H9 (cell line): ENCODE results near the gene TGFBI. TPM values are rescaled to one million over a fixed set of nuclear protein-coding genes. Genes with fewer than 3 reads are reported as not detected.

Source experiments
- DNase-seq: peaks from one replicate; pipeline ENCODE4 v3.0.0-alpha.2; 2017
- H2AFZ ChIP-seq: one replicate; pipeline ENCODE4 v1.6.1; 2013; ENCODE audit warnings: mild to moderate bottlenecking, low read length, control low read depth, moderate library complexity
- H2AK5ac ChIP-seq: 2 replicates; pipeline ENCODE4 v1.6.1; 2013; ENCODE audit warnings: low read length, control low read depth, mixed read lengths; ENCODE audit not compliant: insufficient read length
- H2BK120ac ChIP-seq: one replicate; pipeline ENCODE4 v1.6.1; 2013; ENCODE audit warnings: low read depth, mild to moderate bottlenecking, low read length, control low read depth, inconsistent platforms; ENCODE audit not compliant: poor library complexity, severe bottlenecking
- H2BK12ac ChIP-seq: 2 replicates; pipeline ENCODE4 v1.6.1; 2013; ENCODE audit warnings: low read length, control low read depth, mixed read lengths, low read depth; ENCODE audit not compliant: insufficient read length
- H2BK15ac ChIP-seq: 2 replicates; pipeline ENCODE4 v1.6.1; 2013; ENCODE audit warnings: low read depth, low read length, control low read depth
- H2BK20ac ChIP-seq: one replicate; pipeline ENCODE4 v1.6.1; 2013; ENCODE audit warnings: low read depth, mild to moderate bottlenecking, low read length, control low read depth, inconsistent platforms; ENCODE audit not compliant: poor library complexity, severe bottlenecking
- H2BK5ac ChIP-seq: 2 replicates; pipeline ENCODE4 v1.6.1; 2013; ENCODE audit warnings: low read length, control low read depth, mixed read lengths; ENCODE audit not compliant: insufficient read length
- H3K14ac ChIP-seq: 2 replicates; pipeline ENCODE4 v1.6.1; 2013; ENCODE audit warnings: low read length, control low read depth; ENCODE audit not compliant: insufficient read depth
- H3K18ac ChIP-seq: 2 replicates; pipeline ENCODE4 v1.6.1; 2013; ENCODE audit warnings: low read depth, mild to moderate bottlenecking, mixed read lengths, low read length, control low read depth; ENCODE audit not compliant: insufficient read length
- H3K23ac ChIP-seq: 2 replicates; pipeline ENCODE4 v1.6.1; 2013; ENCODE audit warnings: low read length, control low read depth, mixed read lengths, low read depth; ENCODE audit not compliant: insufficient read length
- H3K23me2 ChIP-seq: 2 replicates; pipeline ENCODE4 v1.6.1; 2013; ENCODE audit warnings: low read depth, mild to moderate bottlenecking, mixed read lengths, low read length, control low read depth; ENCODE audit not compliant: insufficient read length, poor library complexity, severe bottlenecking
- H3K27ac ChIP-seq: 2 replicates; pipeline ENCODE4 v1.5.1; 2013; ENCODE audit warnings: low read length, control low read depth, mixed read lengths, low read depth; ENCODE audit not compliant: insufficient read length
- H3K27me3 ChIP-seq: 2 replicates; pipeline ENCODE4 v1.6.1; 2013; ENCODE audit warnings: low read length, control low read depth, inconsistent platforms; ENCODE audit not compliant: insufficient read depth
- H3K4ac ChIP-seq: 2 replicates; pipeline ENCODE4 v1.6.1; 2013; ENCODE audit warnings: low read depth, mild to moderate bottlenecking, control low read depth, inconsistent platforms, low read length, moderate library complexity
- H3K4me1 ChIP-seq: 2 replicates; pipeline ENCODE4 v1.6.1; 2013; ENCODE audit warnings: low read length, control low read depth, inconsistent platforms; ENCODE audit not compliant: insufficient read depth
- H3K4me2 ChIP-seq: 2 replicates; pipeline ENCODE4 v1.6.1; 2013; ENCODE audit warnings: low read length, control low read depth, mixed read lengths; ENCODE audit not compliant: insufficient read length, insufficient read depth
- H3K56ac ChIP-seq: 2 replicates; pipeline ENCODE4 v1.6.1; 2013; ENCODE audit warnings: low read depth, mild to moderate bottlenecking, mixed read lengths, low read length, control low read depth; ENCODE audit not compliant: insufficient read length
- H3K79me1 ChIP-seq: 2 replicates; pipeline ENCODE4 v1.6.1; 2013; ENCODE audit warnings: low read depth, mild to moderate bottlenecking, moderate library complexity, low read length, control low read depth, inconsistent platforms; ENCODE audit not compliant: insufficient read depth, poor library complexity, severe bottlenecking
- H3K79me2 ChIP-seq: 2 replicates; pipeline ENCODE4 v1.6.1; 2013; ENCODE audit warnings: low read length, control low read depth, inconsistent platforms; ENCODE audit not compliant: insufficient read depth
- H3K9ac ChIP-seq: 2 replicates; pipeline ENCODE4 v1.6.1; 2013; ENCODE audit warnings: low read length, control low read depth, mixed read lengths; ENCODE audit not compliant: insufficient read length; ENCODE audit errors: extremely low read depth
- H3K9me3 ChIP-seq: one replicate; pipeline ENCODE4 v1.6.1; 2013; ENCODE audit warnings: low read depth, low read length, inconsistent platforms; ENCODE audit not compliant: control insufficient read depth
- H3T11ph ChIP-seq: one replicate; pipeline ENCODE4 v1.6.1; 2013; ENCODE audit warnings: mild to moderate bottlenecking, low read length, control low read depth, inconsistent platforms
- H4K20me1 ChIP-seq: one replicate; pipeline ENCODE4 v1.6.1; 2013; ENCODE audit not compliant: control insufficient read depth, insufficient read length, insufficient read depth
- H4K5ac ChIP-seq: 2 replicates; pipeline ENCODE4 v1.6.1; 2013; ENCODE audit warnings: low read depth, mild to moderate bottlenecking, mixed read lengths, low read length, control low read depth; ENCODE audit not compliant: insufficient read length
- H4K8ac ChIP-seq: replicated peaks from 2 replicates; pipeline ENCODE4 v1.6.1; 2013; ENCODE audit warnings: low read length, control low read depth, mixed read lengths, low read depth; ENCODE audit not compliant: insufficient read length
- H4K91ac ChIP-seq: 2 replicates; pipeline ENCODE4 v1.6.1; 2013; ENCODE audit warnings: low read depth, mild to moderate bottlenecking, moderate library complexity, mixed read lengths, low read length, control low read depth; ENCODE audit not compliant: insufficient read length
- H3K27ac Mint-ChIP-seq, 3 experiments: 2 replicates in 2 of 3; 3 replicates in 1 of 3; pipeline ENCODE4 v1.8.0; 2020 to 2021; ENCODE audit warnings: mixed read lengths in 3 of 3, mild to moderate bottlenecking in 1 of 3, moderate library complexity in 1 of 3
- H3K27me3 Mint-ChIP-seq: 2 replicates; pipeline ENCODE4 v1.8.0; 2021; ENCODE audit warnings: low read depth, mild to moderate bottlenecking, moderate library complexity, mixed read lengths
- H3K36me3 Mint-ChIP-seq, 3 experiments: 2 replicates in 2 of 3; 3 replicates in 1 of 3; pipeline ENCODE4 v1.8.0; 2020 to 2021; ENCODE audit warnings: low read depth in 3 of 3, mixed read lengths in 3 of 3; ENCODE audit not compliant: insufficient read depth in 1 of 3
- H3K4me1 Mint-ChIP-seq, 2 experiments: 2 replicates each; pipeline ENCODE4 v1.8.0; 2020; ENCODE audit warnings: mixed read lengths in 2 of 2
- H3K4me3 Mint-ChIP-seq, 2 experiments: 2 replicates in 1 of 2; 3 replicates in 1 of 2; pipeline ENCODE4 v1.8.0; 2020 to 2021; ENCODE audit warnings: mild to moderate bottlenecking in 2 of 2, mixed read lengths in 2 of 2, moderate library complexity in 1 of 2
- H3K9me3 Mint-ChIP-seq, 2 experiments: 2 replicates in 1 of 2; 3 replicates in 1 of 2; pipeline ENCODE4 v1.8.0; 2020; ENCODE audit warnings: mild to moderate bottlenecking in 2 of 2, mixed read lengths in 2 of 2, moderate library complexity in 1 of 2
- CTCF ChIP-seq: fragments of 200-600 bp; sonication (generic); conservative IDR thresholded peaks from 3 replicates; pipeline ENCODE4 v1.8.0; 2021; ENCODE audit warnings: antibody characterized with exemption, mild to moderate bottlenecking
- WGBS: extraction: QIAGEN DNeasy Blood & Tissue Kit; methylation state at CpG from one replicate; pipeline ENCODE4 v1.1.7; 2013; ENCODE audit warnings: missing lambda C conversion rate, low lambda C conversion rate, mixed read lengths; ENCODE audit not compliant: insufficient read length; ENCODE audit errors: extremely low coverage; 5-methylcytosine and 5-hydroxymethylcytosine counted together
- total RNA-seq: library from RNA; stranded (reverse); gene quantifications from 2 replicates; pipeline ENCODE4 v1.2.1, GENCODE V29; 2021

Gene TGFBI
- total RNA-seq, 1 experiment from 2014 or later: 4.7 TPM

- Histone ChIP-seq H3K4me1 (no peaks in the 10 kb centered on the region), H2AFZ (no peak overlapping the region), H3K79me2 (no peaks in the 10 kb centered on the region), H4K5ac (no peak overlapping the region), H3K79me1 (no peaks in the 10 kb centered on the region), H3K56ac (no peak overlapping the region), H3T11ph (no peak overlapping the region), H3K9ac (no peak overlapping the region), H2BK120ac (no peak overlapping the region), H4K91ac (no peak overlapping the region), H2BK5ac (no peak overlapping the region), H2BK15ac (no peak overlapping the region), H3K27me3 (no peaks in the 10 kb centered on the region), H3K23me2 (no peaks in the 10 kb centered on the region), H2BK20ac (no peak overlapping the region), H3K23ac (no peak overlapping the region), H3K18ac (no peak overlapping the region), H4K8ac (no peak overlapping the region), H2AK5ac (no peak overlapping the region), H3K4me2 (no peak overlapping the region), H3K27ac (no peak overlapping the region), H3K9me3 (no peaks in the 10 kb centered on the region), H4K20me1 (no peaks in the 10 kb centered on the region), H3K4ac (no peak overlapping the region), H3K14ac (no peak overlapping the region), H2BK12ac (no peak overlapping the region)
- no CpG with 5 or more reads among the region's 3 CpGs for WGBS
- H3K4me3 Mint-ChIP-seq: no peak overlapping the region
- DNase-seq: no peak
- no peak for TF ChIP-seq CTCF
- H3K27ac Mint-ChIP-seq: no peak overlapping the region
- no peaks in the 10 kb centered on the region for H3K9me3 Mint-ChIP-seq
- no peaks in the 10 kb centered on the region for H3K36me3 Mint-ChIP-seq
- H3K27me3 Mint-ChIP-seq: peaks cover 16% of the 10 kb centered on the region
- peaks cover 5 to 6% of the 10 kb centered on the region in 2 experiments for H3K4me1 Mint-ChIP-seq
Measured at GRCh38 chr5:135995976-135996375, 32.8 kb upstream of the TGFBI start.
